DOHH2 (cell line): ENCODE data around the gene PGA3.
A peak's percentile ranks its signal among the peaks of the same experiment; 100 is the strongest.

Source experiments
- H3F3A ChIP-seq: fragments of 200-600 bp; sonication (generic), shearing (Covaris generic); 2 replicates; pipeline ENCODE4 v1.6.0; 2016; ENCODE audit warnings: antibody characterized with exemption, mild to moderate bottlenecking; ENCODE audit not compliant: control insufficient read depth, insufficient read depth
- H3K27ac ChIP-seq: fragments of 200-600 bp; sonication (generic); 2 replicates; pipeline ENCODE4 v1.5.1; 2014; ENCODE audit warnings: low read depth, mild to moderate bottlenecking, low read length, moderate library complexity
- H3K27me3 ChIP-seq: fragments of 200-600 bp; sonication (generic); 2 replicates; pipeline ENCODE4 v1.6.1; 2014; ENCODE audit warnings: mild to moderate bottlenecking, low read length, mixed read lengths; ENCODE audit not compliant: control insufficient read depth
- H3K36me3 ChIP-seq: fragments of 200-600 bp; sonication (generic); 2 replicates; pipeline ENCODE4 v1.6.1; 2014; ENCODE audit warnings: mild to moderate bottlenecking, low read length, moderate library complexity, mixed read lengths; ENCODE audit not compliant: control insufficient read depth
- H3K4me1 ChIP-seq: fragments of 200-600 bp; sonication (generic); 2 replicates; pipeline ENCODE4 v1.6.1; 2014; ENCODE audit warnings: mild to moderate bottlenecking, low read length, mixed read lengths; ENCODE audit not compliant: control insufficient read depth
- H3K4me2 ChIP-seq: fragments of 200-600 bp; sonication (generic); 2 replicates; pipeline ENCODE4 v1.6.0; 2014; ENCODE audit warnings: mild to moderate bottlenecking, low read length, moderate library complexity
- H3K4me3 ChIP-seq: fragments of 200-600 bp; sonication (generic); 2 replicates; pipeline ENCODE4 v1.5.1; 2014; ENCODE audit warnings: mild to moderate bottlenecking, low read length, mixed read lengths
- H3K79me2 ChIP-seq: fragments of 200-600 bp; sonication (generic); 2 replicates; pipeline ENCODE4 v1.6.1; 2014; ENCODE audit warnings: mild to moderate bottlenecking, low read length, mixed read lengths; ENCODE audit not compliant: control insufficient read depth
- H3K9me2 ChIP-seq: fragments of 200-600 bp; sonication (generic); replicated peaks from 2 replicates; pipeline ENCODE4 v1.6.1; 2014; ENCODE audit warnings: mild to moderate bottlenecking, low read length, mixed read lengths; ENCODE audit not compliant: control insufficient read depth
- H3K9me3 ChIP-seq: fragments of 200-600 bp; sonication (generic); 2 replicates; pipeline ENCODE4 v1.6.1; 2014; ENCODE audit warnings: antibody characterized with exemption, low read length, mixed read lengths; ENCODE audit not compliant: control insufficient read depth, insufficient read depth
- H4K20me1 ChIP-seq: fragments of 200-600 bp; sonication (generic); 2 replicates; pipeline ENCODE4 v1.6.0; 2014; ENCODE audit warnings: low read depth, mild to moderate bottlenecking, antibody characterized with exemption, low read length, moderate library complexity; ENCODE audit not compliant: control insufficient read depth, insufficient read depth
- CTCF ChIP-seq: fragments of 200-600 bp; sonication (generic); IDR thresholded peaks from one replicate; pipeline ENCODE4 v1.5.1; 2014; ENCODE audit warnings: antibody characterized with exemption, mild to moderate bottlenecking, low read depth, low read length; ENCODE audit not compliant: poor library complexity, severe bottlenecking
- EZH2phosphoT487 ChIP-seq: fragments of 200-600 bp; sonication (generic); IDR thresholded peaks from 2 replicates; pipeline ENCODE4 v1.6.1; 2017; ENCODE audit warnings: borderline replicate concordance, mild to moderate bottlenecking, antibody characterized with exemption, low read length, moderate library complexity, mixed read lengths

The PGA3 gene

GRCh38 chr11:61187505-61188130 is 15.7 kb upstream of the PGA3 start:
- no peaks in the 10 kb centered on the region for H3K27me3 ChIP-seq
- peaks cover 10% of the 10 kb centered on the region for H3K9me3 ChIP-seq
- no peaks in the 10 kb centered on the region for H4K20me1 ChIP-seq
- H3K79me2 ChIP-seq = no peaks in the 10 kb centered on the region
- no peaks in the 10 kb centered on the region for H3F3A ChIP-seq
- H3K4me2 ChIP-seq = no peak overlapping the region
- H3K4me1 ChIP-seq = peaks cover 21% of the 10 kb centered on the region
- TF ChIP-seq CTCF = peak; percentile 82
- no peak for TF ChIP-seq EZH2phosphoT487
- no peak overlapping the region for H3K4me3 ChIP-seq
- H3K27ac ChIP-seq = no peak overlapping the region
- H3K9me2 ChIP-seq = no peaks in the 10 kb centered on the region
- no peaks in the 10 kb centered on the region for H3K36me3 ChIP-seq

- Histone ChIP-seq H3K27me3 (no peaks in the 10 kb centered on the region), H3K4me3 (no peak overlapping the region), H3K4me2 (no peak overlapping the region), H3K36me3 (no peaks in the 10 kb centered on the region), H3K27ac (no peak overlapping the region), H3K79me2 (no peaks in the 10 kb centered on the region), H3K9me2 (no peaks in the 10 kb centered on the region), H3K4me1 (peaks cover 21% of the 10 kb centered on the region), H3F3A (no peaks in the 10 kb centered on the region), H3K9me3 (peaks cover 10% of the 10 kb centered on the region), H4K20me1 (no peaks in the 10 kb centered on the region)
- TF ChIP-seq EZH2phosphoT487 (no peak), CTCF (no peak)
These were observed 13.4 kb upstream of the PGA3 start for GRCh38 chr11:61189933-61190332.

GRCh38 chr11:61193596-61193995 is 9.7 kb upstream of the PGA3 start:
- Histone ChIP-seq H3K4me3 (no peak overlapping the region), H3K9me3 (peaks cover 10% of the 10 kb centered on the region), H3K27ac (no peak overlapping the region), H3K4me1 (peaks cover 17% of the 10 kb centered on the region), H3F3A (no peaks in the 10 kb centered on the region), H4K20me1 (no peaks in the 10 kb centered on the region), H3K27me3 (no peaks in the 10 kb centered on the region), H3K4me2 (no peak overlapping the region), H3K36me3 (no peaks in the 10 kb centered on the region), H3K9me2 (no peaks in the 10 kb centered on the region), H3K79me2 (no peaks in the 10 kb centered on the region)
- TF ChIP-seq EZH2phosphoT487 (no peak), CTCF (no peak)
